Endothelial cell of umbilical vein (primary cell): ENCODE results near the gene FSHB. TPM values are rescaled to one million over a fixed set of nuclear protein-coding genes. Genes with fewer than 3 reads are reported as not detected.

Source experiments
- BruUV-seq: library from RNA; stranded (reverse); fragments of 400-500 nt; replicated peaks from 2 replicates; lab custom pipeline; 2021; lab: Mats Ljungman, UMichigan
- CTCF ChIA-PET: fragments of 300-600, 350-600 bp; sonication (Branson Sonifier 250); formaldehyde crosslinking; loops from one replicate; lab custom pipeline; 2021; ENCODE audit warnings: antibody characterized with exemption, inconsistent platforms; lab: Charles Lee
- POLR2A ChIA-PET: fragments of 300-600, 350-600 bp; sonication (Branson Sonifier 250); formaldehyde crosslinking; loops from one replicate; lab custom pipeline; 2021; ENCODE audit warnings: antibody characterized with exemption, inconsistent platforms; lab: Charles Lee
- DNase-seq: peaks from one replicate; pipeline ENCODE4 v3.0.0-alpha.2; 2011; ENCODE audit warnings: low read depth, low spot score
- FAIRE-seq: peaks from 2 replicates; lab custom pipeline; 2011; peaks lifted over from hg19 to GRCh38; lab: Jason Lieb, UNC
- H2AFZ ChIP-seq: 2 replicates; pipeline ENCODE4 v1.6.0; 2012; ENCODE audit warnings: low read depth, low read length, control low read depth, inconsistent platforms
- H3K27ac ChIP-seq: 2 replicates; pipeline ENCODE4 v1.5.1; 2011; ENCODE audit warnings: low read depth, mild to moderate bottlenecking, control low read depth, low read length, moderate library complexity; ENCODE audit not compliant: insufficient read depth
- H3K27me3 ChIP-seq, 2 experiments: 2 replicates each; pipeline versions ENCODE4 v1.6.0 to v1.6.1; 2011; ENCODE audit warnings: low read length in 2 of 2, mixed read lengths in 1 of 2; ENCODE audit not compliant: control insufficient read depth in 2 of 2, insufficient read depth in 2 of 2
- H3K36me3 ChIP-seq, 2 experiments: 2 replicates in 1 of 2; 3 replicates in 1 of 2; pipeline ENCODE4 v1.5.1; 2011; ENCODE audit warnings: low read length in 2 of 2, mild to moderate bottlenecking in 1 of 2, moderate library complexity in 1 of 2; ENCODE audit not compliant: control insufficient read depth in 2 of 2, insufficient read depth in 2 of 2; ENCODE audit errors: extremely low read depth in 1 of 2
- H3K4me1 ChIP-seq: 3 replicates; pipeline ENCODE4 v1.5.1; 2011; ENCODE audit warnings: mild to moderate bottlenecking, low read length; ENCODE audit not compliant: control insufficient read depth, insufficient read depth; ENCODE audit errors: extremely low read depth
- H3K4me2 ChIP-seq: 2 replicates; pipeline ENCODE4 v1.6.1; 2011; ENCODE audit warnings: low read length, control low read depth, mixed read lengths; ENCODE audit not compliant: insufficient read depth
- H3K4me3 ChIP-seq, 3 experiments: fragments of 200-600 bp in 1 of 3; sonication (generic), shearing (Covaris generic) in 1 of 3; replicated peaks in 1 of 3; 2 replicates each; pipeline ENCODE4 v1.5.1; 2011 to 2016; ENCODE audit warnings: control low read depth in 3 of 3, low read length in 3 of 3, mild to moderate bottlenecking in 2 of 3, inconsistent platforms in 1 of 3, low read depth in 1 of 3, moderate library complexity in 1 of 3; ENCODE audit not compliant: insufficient read depth in 1 of 3
- H3K79me2 ChIP-seq: 2 replicates; pipeline ENCODE4 v1.6.0; 2012; ENCODE audit warnings: low read length, inconsistent platforms; ENCODE audit not compliant: control insufficient read depth, insufficient read depth
- H3K9ac ChIP-seq: replicated peaks from 2 replicates; pipeline ENCODE3; 2011; ENCODE audit warnings: low read length, control low read depth; ENCODE audit not compliant: insufficient read depth; ENCODE audit errors: extremely low read depth
- H3K9me1 ChIP-seq: replicated peaks from 3 replicates; pipeline ENCODE4 v1.6.0; 2011; ENCODE audit warnings: mild to moderate bottlenecking, low read length; ENCODE audit not compliant: control insufficient read depth, insufficient read depth; ENCODE audit errors: extremely low read depth
- H3K9me3 ChIP-seq: replicated peaks from 2 replicates; pipeline ENCODE4 v1.5.1; 2012; ENCODE audit warnings: low read length, inconsistent platforms; ENCODE audit not compliant: control insufficient read depth, insufficient read depth
- H4K20me1 ChIP-seq: replicated peaks from 2 replicates; pipeline ENCODE3; 2011; ENCODE audit warnings: mild to moderate bottlenecking, low read length; ENCODE audit not compliant: control insufficient read depth, insufficient read depth; ENCODE audit errors: extremely low read depth
- CTCF ChIP-seq, 2 donors: IDR thresholded peaks; 1 replicate in 1 of 2; 2 replicates in 1 of 2; pipeline ENCODE4 v1.5.1; 2011; ENCODE audit warnings: low read length in 2 of 2, mild to moderate bottlenecking in 2 of 2, moderate library complexity in 2 of 2, control low read depth in 1 of 2, inconsistent platforms in 1 of 2, low read depth in 1 of 2; ENCODE audit not compliant: insufficient read depth in 1 of 2; ENCODE audit errors: extremely low read depth in 1 of 2
- EZH2 ChIP-seq: IDR thresholded peaks from 2 replicates; pipeline ENCODE4 v1.6.1; 2012; ENCODE audit warnings: borderline replicate concordance, low read depth, mild to moderate bottlenecking, moderate library complexity, low read length, inconsistent platforms; ENCODE audit not compliant: severe bottlenecking
- FOS ChIP-seq: IDR thresholded peaks from 2 replicates; pipeline ENCODE4 v1.6.1; 2011; ENCODE audit warnings: mild to moderate bottlenecking, low read length, moderate library complexity, borderline replicate concordance; ENCODE audit not compliant: insufficient read depth
- GATA2 ChIP-seq: IDR thresholded peaks from 2 replicates; pipeline ENCODE4 v1.7.0; 2011; ENCODE audit warnings: low read depth, mild to moderate bottlenecking, moderate library complexity, mixed read lengths, low read length; ENCODE audit not compliant: insufficient read length, insufficient read depth
- JUN ChIP-seq: IDR thresholded peaks from 2 replicates; pipeline ENCODE4 v1.6.1; 2011; ENCODE audit warnings: borderline replicate concordance, low read depth; ENCODE audit not compliant: insufficient read length, insufficient read depth
- MAX ChIP-seq: IDR thresholded peaks from 2 replicates; pipeline ENCODE4 v1.6.1; 2011; ENCODE audit not compliant: insufficient read depth, insufficient read length
- MYC ChIP-seq: IDR thresholded peaks from one replicate; pipeline ENCODE4 v1.6.1; 2011; ENCODE audit warnings: mild to moderate bottlenecking, low read depth, low read length
- POLR2A ChIP-seq: IDR thresholded peaks from 2 replicates; pipeline ENCODE4 v1.6.1; 2012; ENCODE audit warnings: low read depth, mild to moderate bottlenecking, control low read depth, low read length
- POLR2AphosphoS5 ChIP-seq: IDR thresholded peaks from 2 replicates; pipeline ENCODE4 v1.6.1; 2012; ENCODE audit warnings: low read depth, mild to moderate bottlenecking, control low read depth, low read length, moderate library complexity; ENCODE audit not compliant: insufficient read depth
- dilution Hi-C: fragments of 300-500 bp; cut with MboI; formaldehyde crosslinking; loops from one replicate; pipeline ENCODE4 v1.15.0; 2019; ENCODE audit warnings: low sequenced_read_pairs; ENCODE audit not compliant: extremely low pct_ligation_motif_present
- intact Hi-C: fragments of 100-400 bp; cut with micrococcal nuclease; formaldehyde crosslinking; loops from one replicate; pipeline ENCODE4 v1.10.0; 2022
- polyA plus RNA-seq, 4 experiments: library from polyadenylated mRNA; depleted of rRNA in 3 of 4; stranded (reverse) in 3 of 4; unstranded in 1 of 4; fragments of >200 nt; gene quantifications; 2 replicates each; pipeline versions ENCODE4 v1.2.1 to v1.2.3, GENCODE V29; 2011 to 2012; ENCODE audit warnings: missing spikeins in 1 of 4
- total RNA-seq: library from RNA; stranded (reverse); gene quantifications from 2 replicates; pipeline ENCODE4 v1.2.3, GENCODE V29; 2021

Gene FSHB
- total and polyA plus RNA-seq, 2 donors (not counting 3 experiments of a cell fraction or from before 2014, with no cell fraction given): not detected

GRCh38 chr11:30257058-30257457 is 26.2 kb downstream of the FSHB start:
- no peak for FAIRE-seq
- CTCF ChIA-PET: interaction anchor here (1.3 kb wide), 1 partner anchor 20 kb away, joined by 4 read pairs; no protein-coding TSS in a partner anchor

More at GRCh38 chr11:30257058-30257457, 26.2 kb downstream of the FSHB start:
- no peaks in the 10 kb centered on the region for H3K27me3 ChIP-seq
- no peaks in the 10 kb centered on the region for H3K9me3 ChIP-seq
- H3K27ac ChIP-seq: no peak overlapping the region
- H2AFZ ChIP-seq: no peak overlapping the region
- no peaks in the 10 kb centered on the region for H3K4me1 ChIP-seq
- no peak for TF ChIP-seq POLR2A
- TF ChIP-seq EZH2: no peak
- no peak for TF ChIP-seq CTCF (IDR thresholded peaks at IDR 0.05; ENCODE audit: extremely low read depth in 1 of 2, insufficient read depth in 1 of 2, low read depth in 1 of 2, low read length in 2 of 2)
- TF ChIP-seq MYC: no peak
- no peak for TF ChIP-seq JUN
- TF ChIP-seq MAX: no peak
- no peak for TF ChIP-seq GATA2
- TF ChIP-seq FOS: no peak
- TF ChIP-seq POLR2AphosphoS5: no peak
- no peaks in the 10 kb centered on the region for H3K9me1 ChIP-seq
- H3K36me3 ChIP-seq: no peaks in the 10 kb centered on the region
- intact Hi-C loops (no loop called here), dilution Hi-C loops (no loop called here)
- H3K79me2 ChIP-seq: no peaks in the 10 kb centered on the region
- H3K4me2 ChIP-seq: no peak overlapping the region
- POLR2A ChIA-PET: no interaction called here
- H4K20me1 ChIP-seq: no peaks in the 10 kb centered on the region
- DNase-seq: no peak
- H3K9ac ChIP-seq: no peak overlapping the region
- BruUV-seq: no TSS peak
- no peak overlapping the region for H3K4me3 ChIP-seq
